Endodermal cell (in vitro differentiated cells): ENCODE data around the gene ABCD4. TPM values are rescaled to one million over a fixed set of nuclear protein-coding genes. Genes with fewer than 3 reads are reported as not detected.

ENCODE experiments used
- DNase-seq: peaks from one replicate; pipeline ENCODE4 v3.0.0-alpha.2; 2017
- H3K27ac ChIP-seq: 2 replicates; pipeline ENCODE4 v1.5.1; 2013; ENCODE audit warnings: mild to moderate bottlenecking, low read depth, low read length, moderate library complexity
- H3K27me3 ChIP-seq: 2 replicates; pipeline ENCODE4 v1.6.1; 2013; ENCODE audit warnings: mild to moderate bottlenecking, low read length, moderate library complexity; ENCODE audit not compliant: insufficient read depth, control insufficient read depth, poor library complexity, severe bottlenecking
- H3K36me3 ChIP-seq: 2 replicates; pipeline ENCODE4 v1.7.0; 2013; ENCODE audit warnings: mild to moderate bottlenecking, low read length, moderate library complexity; ENCODE audit not compliant: control insufficient read depth, insufficient read depth
- H3K4me1 ChIP-seq: one replicate; pipeline ENCODE4 v1.7.0; 2013; ENCODE audit warnings: low read length; ENCODE audit not compliant: control insufficient read depth, insufficient read depth
- H3K4me3 ChIP-seq: 2 replicates; pipeline ENCODE4 v1.5.1; 2013; ENCODE audit warnings: mild to moderate bottlenecking, low read length, moderate library complexity
- H3K9ac ChIP-seq: 2 replicates; pipeline ENCODE4 v1.6.1; 2013; ENCODE audit warnings: mild to moderate bottlenecking, low read length, moderate library complexity; ENCODE audit not compliant: poor library complexity, severe bottlenecking; ENCODE audit errors: extremely low read depth
- H3K9me3 ChIP-seq: 2 replicates; pipeline ENCODE4 v1.6.1; 2013; ENCODE audit warnings: mild to moderate bottlenecking, low read length, moderate library complexity; ENCODE audit not compliant: control insufficient read depth
- H3K27ac Mint-ChIP-seq: 2 replicates; pipeline ENCODE4 v1.8.0; 2020; ENCODE audit warnings: mixed read lengths
- H3K27me3 Mint-ChIP-seq: 2 replicates; pipeline ENCODE4 v1.8.0; 2021; ENCODE audit warnings: mild to moderate bottlenecking, mixed read lengths; ENCODE audit not compliant: insufficient read depth
- H3K36me3 Mint-ChIP-seq: 2 replicates; pipeline ENCODE4 v1.8.0; 2020; ENCODE audit warnings: low read depth, mixed read lengths
- H3K4me1 Mint-ChIP-seq: 2 replicates; pipeline ENCODE4 v1.8.0; 2020; ENCODE audit warnings: mixed read lengths
- H3K4me3 Mint-ChIP-seq: 2 replicates; pipeline ENCODE4 v1.8.0; 2020; ENCODE audit warnings: mild to moderate bottlenecking, moderate library complexity, mixed read lengths
- H3K9me3 Mint-ChIP-seq: 2 replicates; pipeline ENCODE4 v1.8.0; 2020; ENCODE audit warnings: mild to moderate bottlenecking, mixed read lengths
- WGBS, 2 experiments: methylation state at CpG; one replicate each; pipeline versions ENCODE4 v1.1.5 to v1.1.7; 2013; ENCODE audit warnings: missing lambda C conversion rate in 2 of 2, mixed read lengths in 1 of 2; ENCODE audit not compliant: insufficient coverage in 1 of 2, insufficient read length in 1 of 2; 5-methylcytosine and 5-hydroxymethylcytosine counted together
- total RNA-seq, 2 donors: library from RNA; stranded (reverse); fragmentation: NEBNext Ultra II Directional in 1 of 2; extraction: Animal tissue kit (Norgen Biotek cat#: 25700) in 1 of 2; gene quantifications; 2 replicates in 1 of 2; 3 replicates in 1 of 2; pipeline ENCODE4 v1.2.1, GENCODE V29; 2021
- TF ChIP-seq, protein P1 (sequence below): fragments of 200-600 bp; sonication (generic); conservative IDR thresholded peaks from 2 replicates; pipeline ENCODE4 v1.5.0; 2021; ENCODE audit warnings: antibody characterized with exemption, mild to moderate bottlenecking

The ABCD4 gene
- total RNA-seq, 2 donors from 2014 or later, result 153 to 239 TPM

DNA sequence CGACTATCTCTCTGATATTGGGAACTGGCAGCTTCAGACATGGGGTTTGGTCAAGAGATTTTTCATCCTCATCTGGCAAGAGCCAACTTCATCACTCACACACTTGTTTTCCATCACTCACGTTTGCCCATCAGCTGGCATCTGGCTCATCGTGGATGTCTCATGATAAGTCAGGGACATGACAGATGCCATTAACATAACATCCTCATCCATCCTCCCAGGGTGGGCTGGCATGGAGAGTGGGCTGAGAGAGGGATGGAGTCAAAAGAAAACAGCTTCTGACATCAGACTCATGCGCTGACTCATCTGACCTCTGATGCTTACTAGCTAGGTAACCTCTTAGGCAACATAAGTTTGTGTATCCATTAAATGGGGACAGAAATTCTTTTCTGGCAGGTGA lies 65.3 kb downstream of the ABCD4 start:
- Mint-ChIP-seq H3K36me3 (no peaks in the 10 kb centered on the region), H3K4me1 (peaks cover 10% of the 10 kb centered on the region), H3K27ac (no peak overlapping the region), H3K27me3 (peaks cover 93% of the 10 kb centered on the region), H3K9me3 (peaks cover under 1% of the 10 kb centered on the region), H3K4me3 (no peak overlapping the region)
- H3K9ac ChIP-seq, result no peak overlapping the region
- DNase-seq, result no peak
- H3K36me3 ChIP-seq, result no peaks in the 10 kb centered on the region
- no peaks in the 10 kb centered on the region for H3K9me3 ChIP-seq
- H3K27ac ChIP-seq, result no peak overlapping the region
- TF ChIP-seq, protein P1, sequence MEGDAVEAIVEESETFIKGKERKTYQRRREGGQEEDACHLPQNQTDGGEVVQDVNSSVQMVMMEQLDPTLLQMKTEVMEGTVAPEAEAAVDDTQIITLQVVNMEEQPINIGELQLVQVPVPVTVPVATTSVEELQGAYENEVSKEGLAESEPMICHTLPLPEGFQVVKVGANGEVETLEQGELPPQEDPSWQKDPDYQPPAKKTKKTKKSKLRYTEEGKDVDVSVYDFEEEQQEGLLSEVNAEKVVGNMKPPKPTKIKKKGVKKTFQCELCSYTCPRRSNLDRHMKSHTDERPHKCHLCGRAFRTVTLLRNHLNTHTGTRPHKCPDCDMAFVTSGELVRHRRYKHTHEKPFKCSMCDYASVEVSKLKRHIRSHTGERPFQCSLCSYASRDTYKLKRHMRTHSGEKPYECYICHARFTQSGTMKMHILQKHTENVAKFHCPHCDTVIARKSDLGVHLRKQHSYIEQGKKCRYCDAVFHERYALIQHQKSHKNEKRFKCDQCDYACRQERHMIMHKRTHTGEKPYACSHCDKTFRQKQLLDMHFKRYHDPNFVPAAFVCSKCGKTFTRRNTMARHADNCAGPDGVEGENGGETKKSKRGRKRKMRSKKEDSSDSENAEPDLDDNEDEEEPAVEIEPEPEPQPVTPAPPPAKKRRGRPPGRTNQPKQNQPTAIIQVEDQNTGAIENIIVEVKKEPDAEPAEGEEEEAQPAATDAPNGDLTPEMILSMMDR, result no peak
- H3K4me1 ChIP-seq, result peaks cover 4% of the 10 kb centered on the region
- peaks cover 76% of the 10 kb centered on the region for H3K27me3 ChIP-seq
- no peak overlapping the region for H3K4me3 ChIP-seq
- WGBS, 2 experiments, result 97 to 100% methylated on average over 1 to 4 of the region's 4 CpGs

Other genes with a start within 250 kb of the ABCD4 start
- gene ALDH6A1, start 218.5 kb downstream of the ABCD4 start, total RNA-seq, result 10 to 100 TPM; 62.0 to 66.2 TPM
- 10 to 100 TPM; 16.4 to 19.0 TPM for gene LIN52, start 218.0 kb downstream of the ABCD4 start, total RNA-seq
- gene VSX2, start 63.5 kb downstream of the ABCD4 start, total RNA-seq, result not detected
- gene VRTN, start 45.5 kb upstream of the ABCD4 start, total RNA-seq, result 100 to 1,000 TPM in 1 of 2 donors, 10 to 100 TPM in 1; 61.8 to 108 TPM
- gene SYNDIG1L, start 123.3 kb upstream of the ABCD4 start, total RNA-seq, result 1 to 10 TPM; 2.0 to 4.1 TPM
- gene NPC2, start 190.4 kb upstream of the ABCD4 start, total RNA-seq, result 100 to 1,000 TPM; 279 to 462 TPM
- 10 to 100 TPM; 40.5 to 58.1 TPM for gene ISCA2, start 190.8 kb upstream of the ABCD4 start, total RNA-seq